GM19467 (cell line): ENCODE data around the gene CAMKMT.

Experiments used
- ATAC-seq: cut with Tn5 transposase; IDR thresholded peaks from one replicate; pipeline ENCODE4 v1.9.1; 2021; ENCODE audit warnings: mild to moderate bottlenecking, moderate library complexity; ENCODE audit not compliant: unreplicated experiment

The CAMKMT gene

GRCh38 chr2:44443517-44443916, 81.8 kb downstream of the CAMKMT start:
- no peak for ATAC-seq

GRCh38 chr2:44444881-44445280, 83.1 kb downstream of the CAMKMT start:
- no peak for ATAC-seq

GRCh38 chr2:44448860-44449527, 87.2 kb downstream of the CAMKMT start:
- no peak for ATAC-seq

- no peak for ATAC-seq
These were observed 88.3 kb downstream of the CAMKMT start for GRCh38 chr2:44450082-44450481.

GRCh38 chr2:44450806-44451205, 89.1 kb downstream of the CAMKMT start:
- ATAC-seq, result no peak

- no peak for ATAC-seq
These were observed 90.4 kb downstream of the CAMKMT start for GRCh38 chr2:44452069-44452583.

GRCh38 chr2:44453259-44453658, 91.5 kb downstream of the CAMKMT start:
- ATAC-seq, result no peak

- no peak for ATAC-seq
These were observed 94.1 kb downstream of the CAMKMT start for GRCh38 chr2:44455877-44456276.

- ATAC-seq, result no peak
These were observed 95.2 kb downstream of the CAMKMT start for GRCh38 chr2:44456946-44457345.

- ATAC-seq, result no peak
These were observed 98.0 kb downstream of the CAMKMT start for GRCh38 chr2:44459739-44460138.

GRCh38 chr2:44462934-44463849, 101.4 kb downstream of the CAMKMT start:
- no peak for ATAC-seq

GRCh38 chr2:44464437-44464836, 102.7 kb downstream of the CAMKMT start:
- no peak for ATAC-seq

GRCh38 chr2:44470151-44470550, 108.4 kb downstream of the CAMKMT start:
- no peak for ATAC-seq

- no peak for ATAC-seq
These were observed 116.1 kb downstream of the CAMKMT start for GRCh38 chr2:44477657-44478414.

GRCh38 chr2:44479127-44479887, 117.6 kb downstream of the CAMKMT start:
- peak; percentile 92 for ATAC-seq

GRCh38 chr2:44480068-44480467, 118.3 kb downstream of the CAMKMT start:
- ATAC-seq, result no peak

- no peak for ATAC-seq
These were observed 125.3 kb downstream of the CAMKMT start for GRCh38 chr2:44487052-44487451.

GRCh38 chr2:44490726-44491125, 129.0 kb downstream of the CAMKMT start:
- no peak for ATAC-seq

- no peak for ATAC-seq
These were observed 132.3 kb downstream of the CAMKMT start for GRCh38 chr2:44494006-44494405.

- no peak for ATAC-seq
These were observed 133.3 kb downstream of the CAMKMT start for GRCh38 chr2:44495035-44495434.
